NCI-H345 (cell line): Measurements from ENCODE around the gene SEL1L3.
"Not testable (repeated sequence)": the region's sequence is repeated elsewhere in the genome, so short reads cannot be mapped to it uniquely, and the experiment has no call there.

ENCODE experiments used
- DNase-seq: peaks from one replicate; lab custom pipeline; 2025; lab: John Stamatoyannopoulos, UW

The SEL1L3 gene

GRCh38 chr4:25862411-25863346, at the start of gene SEL1L3:
Gene SEL1L3, minus strand, starts transcription at chr4:25862988. Its CDS starts 152 bp downstream, at chr4:25862836.
- peak; percentile 28 for DNase-seq

GRCh38 chr4:25911356-25911755, 48.6 kb upstream of the SEL1L3 start:
- no peak for DNase-seq

GRCh38 chr4:25908491-25908901, 45.7 kb upstream of the SEL1L3 start:
- DNase-seq: no peak

GRCh38 chr4:25906113-25906512, 43.3 kb upstream of the SEL1L3 start:
- DNase-seq: not testable (repeated sequence)

- DNase-seq: no peak
These were observed 42.6 kb upstream of the SEL1L3 start for GRCh38 chr4:25905371-25905770.

GRCh38 chr4:25904748-25905082, 41.9 kb upstream of the SEL1L3 start:
- DNase-seq: no peak

- DNase-seq: no peak
These were observed 41.3 kb upstream of the SEL1L3 start for GRCh38 chr4:25903900-25904747.

- no peak for DNase-seq
These were observed 38.2 kb upstream of the SEL1L3 start for GRCh38 chr4:25901030-25901430.

- DNase-seq: no peak
These were observed 37.5 kb upstream of the SEL1L3 start for GRCh38 chr4:25900310-25900709.

- DNase-seq: no peak
These were observed 34.2 kb upstream of the SEL1L3 start for GRCh38 chr4:25896776-25897539.

- no peak for DNase-seq
These were observed 30.0 kb upstream of the SEL1L3 start for GRCh38 chr4:25892796-25893195.

- DNase-seq: peak; percentile 10
These were observed 28.0 kb upstream of the SEL1L3 start for GRCh38 chr4:25890571-25891485.

GRCh38 chr4:25889589-25890503, 27.1 kb upstream of the SEL1L3 start:
- no peak for DNase-seq

- DNase-seq: no peak
These were observed 26.0 kb upstream of the SEL1L3 start for GRCh38 chr4:25888781-25889180.

- DNase-seq: no peak
These were observed 21.4 kb upstream of the SEL1L3 start for GRCh38 chr4:25884031-25884782.

GRCh38 chr4:25883565-25883964, 20.8 kb upstream of the SEL1L3 start:
- no peak for DNase-seq

GRCh38 chr4:25882226-25882625, 19.4 kb upstream of the SEL1L3 start:
- no peak for DNase-seq

GRCh38 chr4:25881193-25881592, 18.4 kb upstream of the SEL1L3 start:
- no peak for DNase-seq

GRCh38 chr4:25879991-25880651, 17.3 kb upstream of the SEL1L3 start:
- DNase-seq: no peak
